ENCODE measurements around the gene NPBWR2.

Gene NPBWR2

GRCh38 chr20:64056889-64057627 is 50.3 kb downstream of the NPBWR2 start:
- DNase-seq (peak; percentile 41), ATAC-seq (peak; percentile 25)

- ATAC-seq = no peak
- no peak for DNase-seq
Measured at GRCh38 chr20:64056639-64056888, 50.8 kb downstream of the NPBWR2 start.

GRCh38 chr20:64055893-64056638 is 51.3 kb downstream of the NPBWR2 start:
- ATAC-seq (no peak), DNase-seq (no peak)

- DNase-seq = no peak
- no peak for ATAC-seq
Measured at GRCh38 chr20:64055396-64055892, 51.9 kb downstream of the NPBWR2 start.

GRCh38 chr20:64053841-64054661 is 53.3 kb downstream of the NPBWR2 start:
- no peak for DNase-seq
- ATAC-seq = no peak

All from stimulated activated naive CD8-positive, alpha-beta T cell treated with anti-CD3 and anti-CD28 coated beads, Interleukin-15, Interleukin-2, amounts not matched to agents 100 U/mL and 50 U/mL, for 24 hours (primary cell).